Choroid plexus epithelial cell (primary cell): ENCODE data around the gene GAPT.
A peak's percentile ranks its signal among the peaks of the same experiment; 100 is the strongest.

Experiments used
- DNase-seq: peaks from one replicate; pipeline ENCODE4 v3.0.0-alpha.2; 2010; ENCODE audit warnings: low read depth
- H3K4me3 ChIP-seq: 2 replicates; pipeline ENCODE4 v1.5.1; 2011; ENCODE audit warnings: low read depth, mild to moderate bottlenecking, control low read depth, low read length, moderate library complexity
- TF ChIP-seq, protein P1 (sequence below): conservative IDR thresholded peaks from 2 replicates; pipeline ENCODE4 v1.5.1; 2011; ENCODE audit warnings: low read depth, mild to moderate bottlenecking, control low read depth, inconsistent platforms, low read length, moderate library complexity

GAPT gene

DNA sequence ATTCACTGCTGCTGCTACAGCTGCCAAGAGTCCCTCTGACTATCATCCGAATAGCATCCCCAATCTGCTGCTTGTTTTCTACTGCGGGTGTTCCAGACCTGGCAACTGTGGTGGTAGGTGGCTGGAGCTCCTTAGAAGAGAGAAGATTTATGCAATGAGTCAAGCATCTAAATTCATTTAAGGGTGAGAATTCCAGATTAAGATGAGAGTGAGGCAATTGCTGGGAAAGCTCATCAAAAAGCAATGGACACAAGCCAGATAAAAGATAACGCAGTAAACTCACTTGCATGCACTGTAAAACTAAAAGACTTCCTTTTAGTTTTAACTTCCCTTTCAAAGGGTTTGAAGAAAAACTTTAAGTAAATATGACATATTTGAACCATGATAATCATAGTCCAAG lies 35.2 kb upstream of the GAPT start:
- no peak for DNase-seq
- TF ChIP-seq, protein P1, sequence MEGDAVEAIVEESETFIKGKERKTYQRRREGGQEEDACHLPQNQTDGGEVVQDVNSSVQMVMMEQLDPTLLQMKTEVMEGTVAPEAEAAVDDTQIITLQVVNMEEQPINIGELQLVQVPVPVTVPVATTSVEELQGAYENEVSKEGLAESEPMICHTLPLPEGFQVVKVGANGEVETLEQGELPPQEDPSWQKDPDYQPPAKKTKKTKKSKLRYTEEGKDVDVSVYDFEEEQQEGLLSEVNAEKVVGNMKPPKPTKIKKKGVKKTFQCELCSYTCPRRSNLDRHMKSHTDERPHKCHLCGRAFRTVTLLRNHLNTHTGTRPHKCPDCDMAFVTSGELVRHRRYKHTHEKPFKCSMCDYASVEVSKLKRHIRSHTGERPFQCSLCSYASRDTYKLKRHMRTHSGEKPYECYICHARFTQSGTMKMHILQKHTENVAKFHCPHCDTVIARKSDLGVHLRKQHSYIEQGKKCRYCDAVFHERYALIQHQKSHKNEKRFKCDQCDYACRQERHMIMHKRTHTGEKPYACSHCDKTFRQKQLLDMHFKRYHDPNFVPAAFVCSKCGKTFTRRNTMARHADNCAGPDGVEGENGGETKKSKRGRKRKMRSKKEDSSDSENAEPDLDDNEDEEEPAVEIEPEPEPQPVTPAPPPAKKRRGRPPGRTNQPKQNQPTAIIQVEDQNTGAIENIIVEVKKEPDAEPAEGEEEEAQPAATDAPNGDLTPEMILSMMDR: no peak
- peak overlapping the region; percentile 85 for H3K4me3 ChIP-seq

DNA sequence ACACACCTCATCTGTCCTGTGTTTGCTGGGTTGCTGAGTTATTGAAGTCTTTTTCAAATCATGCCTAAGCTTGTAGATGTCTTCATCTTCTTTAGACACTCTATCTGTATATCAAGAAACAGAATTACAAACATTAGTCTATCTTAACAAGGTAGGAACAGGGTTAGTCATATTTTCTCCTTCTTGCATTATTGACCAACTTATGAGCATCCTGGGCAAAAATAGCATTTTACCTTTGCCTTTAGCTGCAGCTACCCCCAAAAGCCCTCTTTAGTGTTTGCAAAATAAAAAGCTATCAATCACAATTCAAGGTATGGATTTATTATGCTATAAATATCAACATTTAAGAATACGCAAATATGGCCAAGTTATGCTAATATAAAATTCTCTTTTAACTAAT lies 34.7 kb upstream of the GAPT start:
- DNase-seq: no peak
- TF ChIP-seq, protein P1: no peak
- H3K4me3 ChIP-seq: peak overlapping the region; percentile 85

DNA sequence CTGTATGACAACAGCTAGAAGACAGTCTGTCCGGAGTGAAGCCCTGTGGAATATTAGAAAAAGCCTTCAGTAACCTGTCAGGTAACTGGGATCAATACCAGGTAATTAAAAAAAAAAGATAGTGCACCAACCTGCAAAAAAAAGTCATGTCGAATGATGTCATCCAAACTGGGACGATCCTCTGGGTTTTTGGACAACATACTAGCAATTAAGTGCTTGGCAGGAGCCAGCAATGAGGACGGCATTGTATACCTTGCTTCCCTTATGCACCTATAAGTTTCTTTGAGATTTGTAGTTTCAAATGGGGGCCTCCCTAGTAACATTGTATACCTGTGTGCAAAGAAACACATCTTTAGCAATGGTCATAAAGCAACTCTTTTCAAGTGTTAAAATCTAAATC lies 34.2 kb upstream of the GAPT start:
- H3K4me3 ChIP-seq: peak overlapping the region; percentile 85

DNA sequence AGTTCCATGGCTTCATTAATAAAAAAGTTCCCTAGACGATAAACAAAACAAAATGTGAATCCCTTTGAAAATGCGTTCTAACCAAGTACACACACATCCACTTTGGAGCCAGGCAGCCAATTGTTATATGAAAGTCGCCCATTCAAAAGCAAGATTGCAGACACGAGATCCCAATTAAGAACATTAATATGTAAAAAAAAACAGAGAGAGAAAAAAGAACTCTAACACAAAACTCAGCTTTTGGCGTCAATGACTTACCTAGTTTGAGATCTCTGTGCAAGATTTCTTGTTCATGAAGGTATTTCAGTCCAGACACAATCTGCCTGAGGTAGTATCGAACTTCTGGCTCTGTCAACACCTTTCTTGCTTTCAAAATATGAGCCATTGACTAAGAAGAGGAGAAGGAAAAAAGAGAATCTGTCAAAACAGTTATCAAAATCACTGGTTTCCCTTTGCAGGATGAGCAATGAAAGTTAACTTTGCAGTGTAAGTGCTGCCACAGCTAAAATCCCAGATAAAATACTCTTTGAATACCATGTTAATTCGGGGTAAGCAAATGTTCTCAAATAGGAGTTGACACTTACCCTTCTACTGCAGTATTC lies 33.0 kb upstream of the GAPT start:
- TF ChIP-seq, protein P1: no peak
- no peak for DNase-seq
- peak overlapping the region; percentile 85 for H3K4me3 ChIP-seq

More for the DNA sequence above, 34.2 kb upstream of the GAPT start:
- TF ChIP-seq, protein P1: no peak
- no peak for DNase-seq

DNA sequence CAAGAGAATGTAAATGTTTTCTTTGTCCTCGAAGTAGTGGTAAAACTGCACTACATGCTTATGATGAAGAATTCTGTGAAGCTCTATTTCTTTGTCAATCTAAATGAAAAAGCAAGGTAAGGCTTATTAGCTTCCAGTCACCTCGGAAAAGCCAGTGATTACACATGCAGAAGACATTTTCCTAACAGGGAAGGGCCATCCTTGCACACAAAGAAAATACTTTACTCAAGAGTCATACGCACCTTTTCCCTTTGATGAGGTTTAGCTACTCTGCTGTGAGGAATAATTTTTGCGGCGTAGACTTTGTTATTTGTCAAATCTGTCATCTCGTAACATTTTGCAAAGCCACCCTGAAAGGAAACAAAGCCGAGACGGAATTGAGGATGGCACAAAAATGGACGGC lies 32.5 kb upstream of the GAPT start:
- peak overlapping the region; percentile 85 for H3K4me3 ChIP-seq
- no peak for DNase-seq
- TF ChIP-seq, protein P1: no peak

DNA sequence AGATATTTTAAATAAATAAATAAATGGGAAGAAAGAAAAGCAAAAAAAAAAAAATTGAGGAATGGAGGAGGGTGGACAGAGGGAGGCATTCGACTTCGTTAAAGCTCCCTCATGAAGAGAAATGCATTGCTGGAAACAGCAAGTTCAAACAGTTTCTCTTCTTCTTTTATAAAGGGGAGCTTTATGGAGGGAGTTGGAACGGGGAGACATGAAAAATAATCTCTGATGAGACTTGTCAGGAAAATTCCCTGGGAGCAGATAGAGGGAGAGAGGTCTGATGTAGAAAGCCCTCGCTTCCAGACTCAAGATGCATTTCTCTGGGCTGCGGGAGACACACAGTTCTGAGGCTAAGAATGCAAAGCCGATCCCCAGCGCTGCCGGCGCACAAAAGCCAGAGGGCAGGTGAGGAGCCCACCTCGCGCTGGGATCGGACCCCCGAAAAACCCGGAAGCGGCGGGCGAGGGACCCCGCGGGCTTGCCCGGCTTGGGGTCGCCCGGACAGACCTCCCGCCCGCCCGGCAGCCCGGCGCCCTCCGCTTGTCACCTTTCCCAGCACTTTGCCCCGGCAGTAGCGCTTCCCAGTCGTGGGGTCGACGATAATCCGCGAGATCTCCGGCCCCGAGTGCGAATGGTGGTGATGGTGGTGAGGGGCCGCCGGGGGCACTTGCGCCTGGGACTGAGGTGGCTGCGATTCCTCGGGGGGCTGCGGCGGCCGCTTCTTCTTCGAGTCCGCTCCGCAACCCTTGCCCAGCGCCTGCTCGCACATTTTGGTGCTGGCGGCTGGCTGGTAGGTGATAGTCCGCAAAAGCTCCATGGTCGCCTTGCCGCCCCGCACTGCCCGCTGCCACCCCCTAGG lies 31.9 kb upstream of the GAPT start:
- DNase-seq: peak; percentile 68
- TF ChIP-seq, protein P1: peak; percentile 1
- peak overlapping the region; percentile 85 for H3K4me3 ChIP-seq
